HL-60 (cell line): ENCODE data around the gene TSPAN18.
A peak's percentile ranks its signal among the peaks of the same experiment; 100 is the strongest.

ENCODE experiments used
- DNase-seq, 2 experiments: peaks; one replicate each; pipeline ENCODE4 v3.0.0-alpha.2; 2010 to 2020; ENCODE audit warnings: low read depth in 1 of 2, low spot score in 1 of 2
- H3K27ac ChIP-seq: fragments of 250-450 bp; sonication (Bioruptor Pico); replicated peaks from 2 replicates; pipeline ENCODE4 v1.5.1; 2020; ENCODE audit warnings: mild to moderate bottlenecking, moderate library complexity
- H3K27me3 ChIP-seq: fragments of 250-450 bp; sonication (Bioruptor Pico); 2 replicates; pipeline ENCODE4 v1.5.1; 2021; ENCODE audit warnings: mild to moderate bottlenecking, moderate library complexity; ENCODE audit not compliant: insufficient read depth, poor library complexity, severe bottlenecking
- H3K4me3 ChIP-seq: replicated peaks from 2 replicates; pipeline ENCODE4 v1.5.1; 2011; ENCODE audit warnings: mild to moderate bottlenecking, control low read depth, low read length; ENCODE audit not compliant: insufficient read depth
- CTCF ChIP-seq: IDR thresholded peaks from one replicate; pipeline ENCODE4 v1.5.1; 2011; ENCODE audit warnings: low read length, control low read depth, inconsistent platforms; ENCODE audit not compliant: insufficient read depth
- GABPA ChIP-seq: IDR thresholded peaks from 2 replicates; pipeline ENCODE4 v1.6.1; 2012; ENCODE audit warnings: low read depth
- POLR2AphosphoS5 ChIP-seq: IDR thresholded peaks from 2 replicates; pipeline ENCODE4 v1.6.1; 2012; ENCODE audit warnings: low read depth
- REST ChIP-seq: IDR thresholded peaks from 2 replicates; pipeline ENCODE4 v1.6.1; 2012; ENCODE audit warnings: low read depth; ENCODE audit not compliant: insufficient replicate concordance
- SPI1 ChIP-seq: IDR thresholded peaks from 2 replicates; pipeline ENCODE4 v1.6.1; 2012; ENCODE audit warnings: low read depth, mild to moderate bottlenecking, borderline replicate concordance

TSPAN18 gene

DNA sequence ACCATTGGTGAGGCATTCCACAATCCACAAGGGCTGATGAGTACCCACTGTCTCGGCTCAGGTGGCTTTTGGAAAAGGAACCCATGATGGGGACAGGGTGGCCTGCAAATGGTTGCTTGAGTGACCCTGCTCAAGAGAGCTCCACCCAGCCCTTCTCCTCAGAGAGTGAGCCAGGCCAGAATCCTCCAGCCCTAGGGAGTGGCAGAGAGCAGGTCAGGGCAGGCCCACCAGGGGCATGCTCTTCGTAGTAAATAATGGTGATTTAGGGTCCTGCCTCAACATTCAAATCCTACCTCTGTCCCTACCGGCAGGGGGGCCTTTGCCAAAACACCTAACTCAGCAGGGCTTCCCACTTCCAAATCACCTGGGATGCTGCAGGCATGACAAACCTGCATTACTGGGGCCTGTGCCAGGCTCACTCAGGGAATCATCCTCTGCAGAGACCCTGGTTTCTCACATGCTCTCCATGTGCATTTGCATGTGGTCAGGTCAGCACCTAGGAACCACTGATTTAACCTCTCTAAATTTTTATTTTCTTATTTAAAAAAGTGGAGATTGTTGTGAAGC, 241.3 kb downstream of the TSPAN18 start:
- H3K4me3 ChIP-seq = no peak overlapping the region
- no peak for DNase-seq
- H3K27ac ChIP-seq = no peak overlapping the region
- TF ChIP-seq REST (no peak), POLR2AphosphoS5 (no peak), GABPA (no peak), SPI1 (no peak), CTCF (no peak)
- H3K27me3 ChIP-seq = no peaks in the 10 kb centered on the region

DNA sequence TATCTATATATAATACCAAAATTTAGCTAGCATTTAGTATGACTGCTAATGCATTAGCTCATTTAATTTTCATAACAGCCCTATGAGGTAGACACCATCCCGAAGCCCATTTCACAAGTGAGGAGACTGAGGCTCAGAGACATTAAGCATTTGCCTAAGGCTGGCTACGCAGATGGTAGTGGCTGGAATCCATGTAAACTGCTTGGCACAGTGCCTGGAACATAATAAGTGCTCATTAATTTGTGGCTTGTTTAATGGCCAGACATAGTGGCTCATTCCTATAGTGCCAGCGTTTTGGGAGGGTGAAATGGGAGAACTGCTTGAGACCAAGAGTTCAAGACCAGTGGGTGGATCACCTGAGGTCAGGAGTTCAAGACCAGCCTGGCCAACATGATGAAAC, 241.7 kb downstream of the TSPAN18 start:
- no peak overlapping the region for H3K4me3 ChIP-seq
- H3K27me3 ChIP-seq = no peaks in the 10 kb centered on the region
- no peak overlapping the region; the same call in 1 of the 2 replicates for H3K27ac ChIP-seq
- DNase-seq = no peak
- TF ChIP-seq REST = no peak
- no peak for TF ChIP-seq SPI1
- no peak for TF ChIP-seq POLR2AphosphoS5
- no peak for TF ChIP-seq GABPA
- no peak for TF ChIP-seq CTCF

DNA sequence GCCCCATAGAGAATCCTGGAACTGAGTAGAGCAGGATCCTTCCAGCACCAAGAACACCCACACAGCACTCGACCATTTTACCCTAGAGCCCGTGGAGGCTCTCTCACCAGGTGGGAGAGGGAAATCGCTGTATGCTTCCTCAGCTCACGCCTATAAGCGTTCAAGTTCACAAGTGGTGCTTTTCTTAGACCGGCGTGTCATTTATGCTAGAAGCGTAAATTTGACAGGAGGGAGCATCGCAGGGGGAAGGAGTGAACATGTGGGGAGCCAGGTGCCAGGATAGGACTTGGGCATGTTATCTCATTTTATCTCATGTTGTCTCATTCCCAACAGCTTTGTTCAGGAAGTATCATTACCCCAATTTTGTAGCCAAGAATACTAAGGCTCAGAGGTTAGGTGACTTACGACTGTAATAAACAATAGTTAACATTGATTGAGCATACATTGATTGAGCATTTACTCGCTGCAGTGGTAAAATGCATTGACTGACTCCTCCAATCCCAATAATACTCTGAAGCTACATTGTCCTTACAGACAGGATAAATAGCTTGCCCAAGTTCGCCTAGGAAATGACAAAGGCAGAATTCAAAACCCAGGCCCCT, 243.0 kb downstream of the TSPAN18 start:
- H3K4me3 ChIP-seq = no peak overlapping the region
- TF ChIP-seq REST = no peak
- no peak for TF ChIP-seq GABPA
- TF ChIP-seq SPI1 = no peak
- TF ChIP-seq CTCF = no peak
- TF ChIP-seq POLR2AphosphoS5 = no peak
- H3K27ac ChIP-seq = peak overlapping the region; percentile 34
- DNase-seq = no peak
- H3K27me3 ChIP-seq = no peaks in the 10 kb centered on the region
